ENCODE measurements around the gene DNAAF8. TPM values are rescaled to one million over a fixed set of nuclear protein-coding genes. Genes with fewer than 3 reads are reported as not detected.

The DNAAF8 gene
- total RNA-seq, 1 donor from 2014 or later: 0.96 TPM

GRCh38 chr16:4795828-4796572 lies 61.7 kb downstream of the DNAAF8 start:
- DNase-seq (ENCODE audit: low read depth, low spot score): no peak
- Mint-ChIP-seq H3K4me3 (no peak overlapping the region), H3K36me3 (ENCODE audit: low read depth) (no peaks in the 10 kb centered on the region), H3K27me3 (ENCODE audit: low read depth) (no peaks in the 10 kb centered on the region), H3K4me1 (no peaks in the 10 kb centered on the region), H3K27ac (ENCODE audit: unreplicated experiment) (no peak overlapping the region), H3K9me3 (no peaks in the 10 kb centered on the region)
- TF ChIP-seq CTCF (conservative IDR thresholded peaks at IDR 0.05): no peak

- Mint-ChIP-seq H3K4me1 (no peaks in the 10 kb centered on the region), H3K9me3 (no peaks in the 10 kb centered on the region), H3K27me3 (ENCODE audit: low read depth) (no peaks in the 10 kb centered on the region), H3K4me3 (no peak overlapping the region), H3K36me3 (ENCODE audit: low read depth) (no peaks in the 10 kb centered on the region), H3K27ac (ENCODE audit: unreplicated experiment) (no peak overlapping the region)
- TF ChIP-seq CTCF (conservative IDR thresholded peaks at IDR 0.05): no peak
- DNase-seq (ENCODE audit: low read depth, low spot score): no peak
Observed at GRCh38 chr16:4796982-4797804, 62.9 kb downstream of the DNAAF8 start.

GRCh38 chr16:4797805-4798252 lies 63.5 kb downstream of the DNAAF8 start:
- DNase-seq (ENCODE audit: low read depth, low spot score): no peak
- H3K9me3 Mint-ChIP-seq: no peaks in the 10 kb centered on the region
- no peak for TF ChIP-seq CTCF (conservative IDR thresholded peaks at IDR 0.05)
- H3K4me3 Mint-ChIP-seq: no peak overlapping the region
- no peaks in the 10 kb centered on the region for H3K36me3 Mint-ChIP-seq (ENCODE audit: low read depth)
- H3K27me3 Mint-ChIP-seq (ENCODE audit: low read depth): no peaks in the 10 kb centered on the region
- peaks cover under 1% of the 10 kb centered on the region for H3K4me1 Mint-ChIP-seq
- H3K27ac Mint-ChIP-seq (ENCODE audit: unreplicated experiment): no peak overlapping the region

- Mint-ChIP-seq H3K36me3 (ENCODE audit: low read depth) (no peaks in the 10 kb centered on the region), H3K4me1 (peaks cover 7% of the 10 kb centered on the region), H3K27me3 (ENCODE audit: low read depth) (no peaks in the 10 kb centered on the region), H3K27ac (ENCODE audit: unreplicated experiment) (no peak overlapping the region), H3K4me3 (no peak overlapping the region), H3K9me3 (no peaks in the 10 kb centered on the region)
- no peak for DNase-seq (ENCODE audit: low read depth, low spot score)
- TF ChIP-seq CTCF (conservative IDR thresholded peaks at IDR 0.05): no peak
Observed at GRCh38 chr16:4798456-4798855, 64.1 kb downstream of the DNAAF8 start.

Other genes with a start within 250 kb of the DNAAF8 start
- gene CDIP1, start 195.8 kb upstream of the DNAAF8 start, total RNA-seq: 31.7 and 32.2 TPM in 2 replicates
- gene C16orf96, start 178.2 kb upstream of the DNAAF8 start, total RNA-seq: 0.30 and 0.32 TPM in 2 replicates
- gene UBALD1, start 119.6 kb upstream of the DNAAF8 start, total RNA-seq: 14.8 and 17.6 TPM in 2 replicates
- gene MGRN1, start 109.7 kb upstream of the DNAAF8 start, total RNA-seq: 79.7 and 83.1 TPM in 2 replicates
- 36.8 and 37.8 TPM in 2 replicates for gene NUDT16L1, start 41.0 kb upstream of the DNAAF8 start, total RNA-seq
- 32.0 and 35.5 TPM in 2 replicates for gene ANKS3, start 266 bp upstream of the DNAAF8 start, total RNA-seq
- gene ZNF500, start 32.6 kb downstream of the DNAAF8 start, total RNA-seq: 17.6 and 21.1 TPM in 2 replicates
- 0.65 TPM in 1 of 2 replicates, not detected in the other for gene SEPTIN12, start 53.8 kb downstream of the DNAAF8 start, total RNA-seq
- gene SMIM22, start 60.8 kb downstream of the DNAAF8 start, total RNA-seq: not detected in 2 replicates
- 22.0 and 25.9 TPM in 2 replicates for gene ROGDI, start 68.1 kb downstream of the DNAAF8 start, total RNA-seq
- gene GLYR1, start 112.8 kb downstream of the DNAAF8 start, total RNA-seq: 133 and 137 TPM in 2 replicates
- gene UBN1, start 112.9 kb downstream of the DNAAF8 start, total RNA-seq: 44.2 and 49.6 TPM in 2 replicates
- 0.16 and 0.26 TPM in 2 replicates for gene PPL, start 202.6 kb downstream of the DNAAF8 start, total RNA-seq
- gene SEC14L5, start 223.8 kb downstream of the DNAAF8 start, total RNA-seq: 0.68 and 0.98 TPM in 2 replicates

All from neural crest cell (in vitro differentiated cells).